Measurements from ENCODE around the gene AGPAT4. TPM values are rescaled to one million over a fixed set of nuclear protein-coding genes. Genes with fewer than 3 reads are reported as not detected.
"Not testable (repeated sequence)": the region's sequence is repeated elsewhere in the genome, so short reads cannot be mapped to it uniquely, and the experiment has no call there.

The AGPAT4 gene, protein sequence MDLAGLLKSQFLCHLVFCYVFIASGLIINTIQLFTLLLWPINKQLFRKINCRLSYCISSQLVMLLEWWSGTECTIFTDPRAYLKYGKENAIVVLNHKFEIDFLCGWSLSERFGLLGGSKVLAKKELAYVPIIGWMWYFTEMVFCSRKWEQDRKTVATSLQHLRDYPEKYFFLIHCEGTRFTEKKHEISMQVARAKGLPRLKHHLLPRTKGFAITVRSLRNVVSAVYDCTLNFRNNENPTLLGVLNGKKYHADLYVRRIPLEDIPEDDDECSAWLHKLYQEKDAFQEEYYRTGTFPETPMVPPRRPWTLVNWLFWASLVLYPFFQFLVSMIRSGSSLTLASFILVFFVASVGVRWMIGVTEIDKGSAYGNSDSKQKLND
- 73.2 TPM for total RNA-seq

- peak; percentile 63 for DNase-seq
These were observed at the start of gene AGPAT4 for GRCh38 chr6:161273752-161274487. Gene AGPAT4 (minus strand): TSS chr6:161274061. CDS start chr6:161232213, 41,848 bp downstream.

DNA sequence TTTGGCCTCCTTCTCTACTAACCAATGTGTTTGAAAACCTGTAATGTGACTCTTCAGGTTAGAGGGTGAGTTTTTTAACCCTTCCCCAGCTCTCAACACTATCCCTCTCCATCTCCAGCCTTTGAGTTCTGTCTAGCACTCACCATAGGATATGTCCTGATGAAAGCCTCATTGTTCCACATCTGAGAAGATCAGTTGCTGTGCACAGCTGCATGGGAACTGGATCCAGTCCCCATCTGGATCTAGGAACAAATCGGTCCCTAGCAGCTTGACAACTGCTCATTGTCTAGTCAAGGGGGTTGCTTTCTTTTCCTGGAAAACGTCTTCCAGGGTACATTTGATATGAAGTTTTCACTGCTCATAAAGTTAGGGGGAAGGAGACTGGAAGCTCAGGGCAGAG is 45.4 kb upstream of the AGPAT4 start:
- peak; percentile 54 for DNase-seq

- peak; percentile 47 for DNase-seq
These were observed 44.6 kb upstream of the AGPAT4 start for GRCh38 chr6:161318456-161318855.

- no peak for DNase-seq
These were observed 42.7 kb upstream of the AGPAT4 start for GRCh38 chr6:161316531-161316930.

DNA sequence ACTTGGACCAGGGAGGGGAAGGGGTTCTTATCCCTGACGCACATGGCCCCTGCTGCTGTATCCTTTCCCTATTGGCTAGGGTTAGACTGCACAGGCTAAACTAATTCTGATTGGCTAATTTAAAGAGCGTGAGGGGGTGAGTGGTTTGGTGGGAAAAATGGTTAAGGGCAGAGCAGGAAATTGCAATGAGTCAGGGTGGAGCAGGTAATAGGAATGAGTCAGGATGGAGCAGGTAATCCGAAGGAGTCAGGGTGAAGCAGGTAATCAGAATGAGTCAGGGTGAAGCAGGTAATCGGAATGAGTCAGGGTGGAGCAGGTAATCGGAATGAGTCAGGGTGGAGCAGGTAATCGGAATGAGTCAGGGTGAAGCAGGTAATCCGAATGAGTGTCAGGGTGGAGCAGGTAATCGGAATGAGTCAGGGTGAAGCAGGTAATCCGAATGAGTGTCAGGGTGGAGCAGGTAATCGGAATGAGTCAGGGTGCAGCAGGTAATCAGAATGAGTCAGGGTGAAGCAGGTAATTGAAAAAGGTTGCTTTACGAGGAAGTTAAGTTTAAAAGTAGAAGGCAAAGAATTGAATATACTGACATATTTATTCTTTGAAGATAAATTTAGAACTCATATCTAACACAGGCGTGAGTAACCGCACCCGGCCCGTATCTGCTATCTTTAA is 41.5 kb upstream of the AGPAT4 start:
- DNase-seq = not testable (repeated sequence)

- not testable (repeated sequence) for DNase-seq
These were observed 40.8 kb upstream of the AGPAT4 start for GRCh38 chr6:161314541-161315245.

GRCh38 chr6:161313940-161314509 is 40.2 kb upstream of the AGPAT4 start:
- DNase-seq = no peak

GRCh38 chr6:161313475-161313874 is 39.6 kb upstream of the AGPAT4 start:
- DNase-seq = not testable (repeated sequence)

- DNase-seq = not testable (repeated sequence)
These were observed 35.9 kb upstream of the AGPAT4 start for GRCh38 chr6:161309774-161310173.

DNA sequence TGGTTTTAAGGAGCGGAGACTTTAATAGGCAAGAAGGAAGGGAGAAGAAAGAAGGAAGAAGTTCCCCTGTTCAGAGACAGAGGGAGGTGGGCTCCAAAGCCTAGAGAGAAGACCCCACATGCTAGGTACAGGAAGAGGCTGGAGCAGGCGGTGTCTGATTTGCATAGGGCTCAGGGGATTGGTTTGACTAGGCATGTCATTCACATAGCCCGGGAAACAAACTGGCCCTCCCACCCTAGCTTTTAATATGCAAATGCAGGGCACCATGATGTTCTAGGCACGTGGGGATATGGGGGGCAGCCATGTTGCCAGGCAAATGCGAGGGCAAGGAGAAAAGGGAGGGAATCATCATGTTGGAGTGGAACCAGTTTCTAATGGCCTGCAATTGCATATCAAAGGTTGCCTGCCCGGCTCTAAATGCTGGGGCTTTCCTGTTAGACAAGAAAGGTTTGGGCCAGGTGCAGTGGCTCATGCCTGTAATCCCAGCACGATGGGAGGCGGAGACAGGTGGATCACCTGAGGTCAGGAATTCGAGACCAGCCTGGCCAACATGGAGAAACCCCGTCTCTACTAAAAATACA is 34.3 kb upstream of the AGPAT4 start:
- no peak for DNase-seq

GRCh38 chr6:161305860-161306259 is 32.0 kb upstream of the AGPAT4 start:
- no peak for DNase-seq

- no peak for DNase-seq
These were observed 29.9 kb upstream of the AGPAT4 start for GRCh38 chr6:161303628-161304340.

GRCh38 chr6:161302949-161303348 is 29.1 kb upstream of the AGPAT4 start:
- DNase-seq = no peak

DNA sequence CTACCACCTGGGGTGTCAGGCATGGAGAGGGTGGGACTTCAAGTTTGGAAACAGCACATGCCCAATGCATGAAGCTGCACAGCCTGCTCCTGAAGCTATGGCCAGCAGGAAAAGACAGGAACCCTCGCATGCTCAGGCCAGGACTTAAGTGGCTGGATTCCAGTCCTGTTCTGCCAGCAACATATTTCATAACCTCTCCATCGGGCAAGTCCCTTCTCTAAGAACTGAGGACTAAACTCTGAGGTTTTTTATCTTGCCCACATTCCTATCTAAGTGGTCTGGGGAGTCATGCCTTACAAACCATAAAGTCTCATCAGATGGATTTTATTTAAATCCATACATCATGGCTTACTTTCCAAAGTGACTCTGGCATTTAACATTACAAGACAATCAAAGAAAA is 27.5 kb upstream of the AGPAT4 start:
- no peak for DNase-seq

DNA sequence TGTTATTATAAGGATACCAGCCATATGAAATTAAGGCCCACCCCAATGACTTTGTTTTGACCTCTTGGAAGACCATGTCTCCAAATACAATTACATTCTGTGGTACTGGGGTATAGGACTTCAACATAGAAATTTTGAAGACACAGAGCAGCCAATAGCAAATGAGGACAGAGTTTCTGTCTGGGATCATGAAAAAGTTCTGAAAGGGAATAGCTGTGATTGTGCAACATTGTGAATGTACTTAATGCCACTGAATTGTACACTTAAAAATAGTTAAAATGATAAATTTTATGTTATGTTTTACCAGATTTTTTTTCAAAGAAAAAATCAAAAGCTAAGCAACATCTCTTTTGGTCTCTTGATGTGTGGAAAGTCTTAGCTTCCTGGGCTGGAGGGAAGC is 27.0 kb upstream of the AGPAT4 start:
- no peak for DNase-seq

GRCh38 chr6:161299726-161300125 is 25.9 kb upstream of the AGPAT4 start:
- no peak for DNase-seq

- DNase-seq = no peak
These were observed 21.9 kb upstream of the AGPAT4 start for GRCh38 chr6:161295784-161296183.

DNA sequence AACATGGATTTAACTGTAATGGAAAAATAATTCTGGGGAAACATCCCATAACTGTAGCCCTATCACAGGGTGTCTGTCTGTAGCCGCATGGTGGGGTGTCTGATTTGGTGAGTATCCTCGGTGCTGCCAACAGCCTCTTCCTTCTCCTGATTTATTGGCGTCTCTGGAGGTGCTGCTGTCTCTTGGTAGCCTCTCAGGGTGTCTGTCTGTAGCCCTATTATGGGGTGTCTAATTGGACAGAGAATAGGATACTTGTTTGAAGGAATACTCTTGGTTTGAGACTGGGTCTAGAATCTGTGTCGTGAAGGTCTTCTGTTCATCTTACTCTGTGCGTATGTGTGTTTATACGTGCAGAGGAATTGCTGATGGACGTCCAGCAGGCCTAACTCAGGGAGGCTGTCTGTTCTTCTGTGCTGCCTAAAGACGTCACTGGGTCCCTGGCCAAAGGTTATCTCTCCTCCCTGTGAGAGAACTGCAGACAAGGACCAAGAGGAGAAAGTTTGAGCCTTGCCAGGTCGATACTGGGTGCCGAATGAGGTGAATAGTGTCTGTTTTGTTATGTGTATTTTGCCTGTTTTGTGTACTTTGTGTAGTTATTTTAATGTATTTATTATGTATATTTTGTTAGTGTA is 18.9 kb upstream of the AGPAT4 start:
- no peak for DNase-seq

DNA sequence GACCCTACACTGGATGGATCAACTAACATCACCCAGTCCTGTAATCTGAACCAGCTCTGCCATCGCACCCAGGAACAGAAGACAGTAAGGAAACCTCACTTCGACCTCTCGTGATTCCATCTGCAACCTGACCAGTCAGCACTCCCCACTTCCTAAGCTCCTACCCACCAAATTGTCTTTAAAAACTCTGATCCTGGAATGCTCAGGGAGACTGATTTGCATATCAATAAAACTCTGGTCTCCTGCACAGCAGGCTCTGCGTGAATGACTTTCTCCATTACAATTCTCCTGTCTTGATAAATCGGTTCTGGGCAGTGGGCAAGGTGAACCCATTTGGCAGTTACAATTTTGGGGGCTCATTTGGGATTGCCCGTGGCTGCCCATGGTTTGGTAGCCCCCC is 18.3 kb upstream of the AGPAT4 start:
- DNase-seq = no peak

DNA sequence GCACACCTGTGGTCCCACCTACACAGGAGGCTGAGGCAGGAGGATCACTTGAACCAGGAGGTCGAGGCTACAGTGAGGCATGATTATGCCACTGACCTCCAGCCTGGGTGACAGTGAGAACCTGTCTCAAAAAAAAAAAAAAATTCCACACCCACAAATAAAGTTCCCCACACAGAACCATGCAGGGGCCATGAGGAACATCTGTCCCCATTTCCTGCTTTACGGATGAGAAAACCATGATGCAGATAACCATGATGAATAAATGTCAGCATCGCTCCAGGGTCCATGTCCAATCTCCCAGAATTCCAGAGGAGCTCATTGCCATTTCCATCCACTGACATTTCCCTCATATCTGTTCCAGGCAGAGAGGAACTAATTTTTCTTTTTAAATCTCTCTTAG is 16.9 kb upstream of the AGPAT4 start:
- no peak for DNase-seq

DNA sequence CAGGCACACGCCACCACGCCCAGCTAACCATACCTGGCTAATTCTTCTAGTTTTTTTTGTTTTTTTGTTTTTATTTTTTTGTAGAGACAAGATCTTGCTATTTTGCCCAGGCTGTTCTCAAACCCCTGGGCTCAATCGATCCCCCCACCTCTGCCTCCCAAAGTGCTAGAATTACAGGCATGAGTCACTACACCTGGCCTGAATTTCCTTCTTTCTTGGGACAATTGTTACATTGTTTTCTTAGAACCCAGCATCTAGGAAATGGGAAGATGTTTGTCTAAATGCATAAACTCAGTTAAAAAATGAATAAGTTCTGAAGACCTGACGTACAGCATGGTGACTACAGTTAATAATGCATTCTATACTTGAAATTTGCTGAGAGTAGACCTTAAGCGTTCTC is 10.8 kb upstream of the AGPAT4 start:
- DNase-seq = no peak

Data from occipital lobe (tissue), 2 donors.